ENCODE results near the gene BUD31.

DNA sequence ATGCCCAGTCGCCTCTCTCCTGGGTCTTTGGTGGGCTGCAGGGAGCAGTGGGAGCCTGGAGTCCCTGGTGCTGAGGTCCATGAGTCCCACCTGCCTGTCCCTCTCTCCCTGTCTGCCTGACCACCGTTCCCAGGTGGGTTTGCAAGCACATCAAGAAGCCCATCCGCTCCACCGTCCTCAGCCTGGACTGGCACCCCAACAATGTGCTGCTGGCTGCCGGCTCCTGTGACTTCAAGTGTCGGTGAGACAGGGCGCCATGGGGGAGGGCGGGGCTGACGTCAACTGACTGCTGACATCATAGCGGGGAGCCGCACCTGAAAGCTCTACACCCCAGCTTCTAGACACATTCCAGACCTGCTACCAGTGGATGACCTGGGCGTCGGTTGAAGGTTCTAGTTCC, 19.0 kb upstream of the BUD31 start:
- TF ChIP-seq, protein P1, sequence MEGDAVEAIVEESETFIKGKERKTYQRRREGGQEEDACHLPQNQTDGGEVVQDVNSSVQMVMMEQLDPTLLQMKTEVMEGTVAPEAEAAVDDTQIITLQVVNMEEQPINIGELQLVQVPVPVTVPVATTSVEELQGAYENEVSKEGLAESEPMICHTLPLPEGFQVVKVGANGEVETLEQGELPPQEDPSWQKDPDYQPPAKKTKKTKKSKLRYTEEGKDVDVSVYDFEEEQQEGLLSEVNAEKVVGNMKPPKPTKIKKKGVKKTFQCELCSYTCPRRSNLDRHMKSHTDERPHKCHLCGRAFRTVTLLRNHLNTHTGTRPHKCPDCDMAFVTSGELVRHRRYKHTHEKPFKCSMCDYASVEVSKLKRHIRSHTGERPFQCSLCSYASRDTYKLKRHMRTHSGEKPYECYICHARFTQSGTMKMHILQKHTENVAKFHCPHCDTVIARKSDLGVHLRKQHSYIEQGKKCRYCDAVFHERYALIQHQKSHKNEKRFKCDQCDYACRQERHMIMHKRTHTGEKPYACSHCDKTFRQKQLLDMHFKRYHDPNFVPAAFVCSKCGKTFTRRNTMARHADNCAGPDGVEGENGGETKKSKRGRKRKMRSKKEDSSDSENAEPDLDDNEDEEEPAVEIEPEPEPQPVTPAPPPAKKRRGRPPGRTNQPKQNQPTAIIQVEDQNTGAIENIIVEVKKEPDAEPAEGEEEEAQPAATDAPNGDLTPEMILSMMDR (IDR thresholded peaks at IDR 0.05): no peak
- TF ChIP-seq POLR2A (IDR thresholded peaks at IDR 0.05) (no peak), POLR2AphosphoS5 (IDR thresholded peaks at IDR 0.05) (no peak), EP300 (IDR thresholded peaks at IDR 0.05) (no peak)
